DMS114 treated with DMSO at 0.1 percent for 48 hours (cell line): ENCODE measurements around the gene NABP1.
A peak's percentile ranks its signal among the peaks of the same experiment; 100 is the strongest.

Experiments used
- DNase-seq: peaks from one replicate; lab custom pipeline; 2025; ENCODE audit not compliant: unreplicated experiment; lab: John Stamatoyannopoulos, UW

The NABP1 gene

DNA sequence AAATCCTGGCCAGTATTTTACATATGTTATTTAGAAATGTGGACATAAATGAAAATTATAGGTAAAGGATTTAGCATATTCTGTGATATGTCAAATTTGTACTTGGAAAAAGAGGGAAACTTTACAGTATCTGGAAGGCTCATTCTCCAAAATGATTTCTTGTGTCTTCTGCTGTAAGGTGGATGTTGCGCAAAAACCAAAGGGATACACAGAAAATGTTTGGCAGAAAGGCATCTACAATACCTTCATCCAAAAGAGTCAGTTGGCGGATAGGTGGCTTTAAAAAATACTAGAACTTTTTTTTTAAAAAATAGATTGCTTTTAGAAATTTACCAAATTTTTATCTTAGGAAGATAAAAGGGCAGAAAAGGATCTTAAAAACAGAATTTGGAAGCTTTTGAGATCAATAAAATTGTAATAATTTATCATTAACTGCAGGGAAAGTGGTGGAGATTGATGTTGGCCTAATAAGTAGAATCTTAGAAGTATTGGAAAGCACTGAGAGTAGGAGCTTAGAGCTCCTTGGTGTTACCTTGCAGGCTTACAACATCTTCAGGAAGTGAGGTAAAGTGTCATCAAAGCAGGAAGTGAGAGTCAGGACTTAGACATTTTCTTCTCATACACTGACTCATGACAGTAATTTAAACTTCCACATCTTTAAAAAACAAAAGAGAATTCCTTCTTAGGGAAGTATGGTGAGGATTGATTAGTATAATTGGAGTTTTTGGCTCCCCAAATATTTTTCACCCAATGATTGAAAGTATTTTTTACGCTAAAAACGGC, 2.1 kb downstream of the NABP1 start:
- no peak for DNase-seq

DNA sequence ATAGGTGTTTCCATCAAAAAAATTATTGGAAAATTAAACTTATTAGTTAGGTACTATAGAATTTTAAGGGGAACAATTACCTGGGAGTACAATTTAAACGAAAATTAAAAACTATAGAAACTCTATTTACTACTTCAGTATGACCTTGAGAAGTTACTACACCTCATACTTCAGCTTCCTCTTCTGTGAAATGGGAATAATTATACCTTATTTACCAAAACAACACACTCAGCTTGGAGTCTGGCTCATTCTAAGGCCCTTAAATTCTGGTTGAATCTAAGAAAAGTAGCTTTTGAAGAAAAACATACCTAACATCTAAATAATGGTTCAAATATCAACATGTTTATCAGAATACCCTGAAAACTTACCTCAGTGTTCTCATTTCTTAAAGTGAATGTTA, 2.7 kb downstream of the NABP1 start:
- DNase-seq: no peak

DNA sequence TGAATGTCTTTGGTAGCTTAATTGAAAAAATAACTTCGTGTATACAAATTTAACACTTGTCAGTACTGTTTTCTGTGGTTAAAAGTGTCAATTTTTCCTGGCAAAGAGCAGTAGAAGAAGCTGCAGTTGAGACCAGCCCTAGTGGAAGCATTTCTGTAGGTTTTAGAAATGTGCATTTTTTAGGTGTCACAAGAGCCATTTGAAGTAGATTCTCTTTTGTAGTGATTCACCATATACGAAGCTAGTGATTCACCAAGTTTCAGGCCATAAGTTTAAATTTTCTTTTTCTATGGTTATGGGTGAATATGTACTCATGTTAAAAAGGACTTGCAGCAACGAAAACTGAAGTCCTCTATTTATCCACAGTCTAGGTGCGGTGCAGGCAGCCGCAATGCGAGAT, 4.2 kb downstream of the NABP1 start:
- DNase-seq: no peak

DNA sequence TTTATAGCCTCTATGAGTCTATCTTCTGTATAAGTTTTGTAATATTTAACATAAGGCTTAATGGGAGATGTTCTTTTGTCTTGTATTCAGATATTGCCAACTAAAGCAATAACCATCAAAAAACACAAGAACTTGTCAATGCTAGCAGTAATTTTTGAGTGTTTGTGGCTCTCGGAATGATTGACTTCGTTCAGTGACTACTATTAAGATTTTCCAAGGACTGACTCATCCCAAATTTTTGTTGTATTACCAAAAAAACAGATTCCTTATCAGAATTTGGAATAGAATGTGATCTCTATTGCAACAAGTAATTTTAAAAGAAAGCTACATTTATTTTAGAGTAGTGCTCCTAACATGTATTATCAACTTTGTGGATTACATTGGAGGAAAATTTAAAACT, 8.1 kb downstream of the NABP1 start:
- no peak for DNase-seq

DNA sequence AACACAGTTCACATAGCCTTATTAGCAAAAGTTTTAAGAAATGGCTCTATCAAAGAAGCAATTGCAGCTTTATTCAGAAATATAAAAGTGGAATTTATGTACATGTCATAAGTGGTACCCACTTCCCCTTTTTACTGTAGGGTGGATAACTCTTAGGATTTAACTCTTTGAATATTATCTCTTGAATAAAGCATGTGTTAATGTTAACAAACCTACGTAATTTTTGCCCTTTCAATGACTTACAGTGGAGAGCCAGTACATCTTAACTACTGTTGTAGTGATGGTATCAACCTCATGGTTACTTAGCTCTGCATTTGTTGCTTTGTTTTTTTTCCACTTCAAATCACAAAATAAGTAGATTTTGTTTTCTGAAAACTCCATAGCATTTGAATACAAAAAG, 8.8 kb downstream of the NABP1 start:
- no peak for DNase-seq

DNA sequence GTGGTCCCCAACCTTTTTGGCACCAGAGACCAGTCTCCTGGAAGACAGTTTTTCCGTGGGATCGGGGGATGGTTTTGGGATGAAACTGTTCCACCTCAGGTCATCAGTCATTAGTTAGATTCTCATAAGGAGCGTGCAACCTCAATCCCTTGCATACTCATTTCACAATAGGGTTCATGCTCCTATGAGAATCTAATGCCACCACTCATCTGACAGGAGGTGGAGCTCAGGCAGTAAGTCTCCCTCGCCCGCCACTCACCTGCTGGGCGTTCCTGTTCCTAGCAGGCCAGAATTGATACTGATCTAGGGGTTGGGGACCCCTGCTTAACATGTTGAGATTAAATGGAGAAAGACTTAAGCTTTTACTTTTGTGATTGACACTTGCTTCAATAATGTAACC, 9.9 kb downstream of the NABP1 start:
- DNase-seq: no peak

DNA sequence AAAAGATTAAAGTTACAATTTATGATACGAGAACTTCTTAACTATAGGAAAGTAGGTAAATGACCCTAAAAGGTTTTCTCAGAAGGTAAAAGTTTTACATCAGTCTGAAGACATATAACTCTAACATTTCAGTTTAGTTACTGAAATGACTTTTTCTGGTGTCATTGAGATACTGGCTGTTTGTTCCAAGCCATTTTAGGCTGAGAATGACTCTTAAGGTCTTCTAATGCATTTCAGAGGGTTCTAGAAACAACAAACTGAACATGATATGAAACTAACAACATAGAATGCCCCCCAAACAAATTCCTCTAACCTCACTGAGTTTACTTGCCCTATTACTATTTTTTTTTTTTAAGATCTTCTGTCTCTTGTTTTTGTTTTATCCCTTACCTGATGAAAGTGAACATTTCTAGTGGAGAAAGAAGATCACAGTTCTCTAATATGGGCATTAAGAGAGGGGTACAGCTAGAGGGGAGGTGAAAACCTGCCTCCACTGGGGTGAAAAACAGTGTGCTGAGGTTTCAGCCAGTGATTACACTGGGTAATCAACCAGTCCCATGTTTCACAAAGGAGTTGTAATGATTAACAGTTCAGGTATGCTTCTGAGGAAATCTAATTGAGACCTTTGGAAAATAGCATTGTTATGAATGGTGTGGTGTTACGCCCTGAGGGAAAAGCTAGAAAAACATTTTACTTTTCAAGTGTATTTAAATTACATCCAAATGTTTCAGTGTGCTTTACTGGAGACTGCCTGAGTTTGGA, 11.2 kb downstream of the NABP1 start:
- DNase-seq: no peak

DNA sequence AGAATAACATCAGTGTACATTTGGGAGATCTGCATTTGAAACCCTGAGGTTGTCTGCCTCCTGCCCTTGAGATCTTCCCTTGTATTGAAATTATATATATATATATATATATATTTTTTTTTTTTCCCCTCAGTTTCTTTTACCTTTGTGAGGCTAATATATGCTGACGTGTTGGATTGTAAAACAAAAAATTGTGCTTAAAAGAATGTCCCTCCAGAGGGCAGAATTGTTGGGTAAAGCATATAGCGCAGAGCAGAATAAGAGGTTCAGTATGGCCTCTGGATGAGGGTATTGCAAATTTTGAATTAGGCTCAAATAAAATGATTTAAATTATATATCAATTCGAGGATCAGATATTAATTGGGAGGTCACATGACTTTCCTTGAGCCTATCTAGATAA, 12.4 kb downstream of the NABP1 start:
- no peak for DNase-seq

DNA sequence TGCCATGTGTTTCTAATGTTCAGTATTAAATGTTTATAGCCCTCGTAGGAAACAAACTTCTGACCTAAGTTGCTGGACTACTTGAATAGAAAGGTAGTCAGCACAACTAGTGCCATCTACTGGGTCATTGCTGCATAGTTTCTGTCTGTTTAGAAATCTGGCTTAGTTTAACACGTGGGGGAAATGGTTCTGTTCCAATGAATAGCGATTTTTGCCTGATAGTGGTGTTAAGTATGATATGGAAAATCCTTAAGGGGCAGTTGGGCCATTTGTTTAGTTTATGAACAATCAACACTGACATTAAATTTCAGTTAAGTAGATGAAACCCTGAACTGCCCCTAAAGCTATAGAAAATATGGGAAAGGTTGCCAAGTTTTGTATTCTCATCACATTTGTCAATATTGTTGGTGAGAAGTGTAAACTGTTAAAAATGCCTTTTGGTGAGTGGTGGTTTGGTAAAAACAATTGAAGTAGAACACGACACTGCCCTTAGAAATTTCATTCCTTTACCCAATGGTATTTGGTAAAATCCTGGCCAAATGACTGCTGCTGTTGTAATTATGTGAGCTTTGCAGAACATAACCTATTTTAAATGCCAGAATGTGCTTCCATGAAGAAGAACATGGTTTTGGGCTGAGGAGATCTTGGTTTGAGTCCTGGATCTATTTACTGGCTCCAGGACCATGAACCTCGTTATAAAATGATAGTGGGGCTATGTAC, 13.2 kb downstream of the NABP1 start:
- peak; percentile 41 for DNase-seq

DNA sequence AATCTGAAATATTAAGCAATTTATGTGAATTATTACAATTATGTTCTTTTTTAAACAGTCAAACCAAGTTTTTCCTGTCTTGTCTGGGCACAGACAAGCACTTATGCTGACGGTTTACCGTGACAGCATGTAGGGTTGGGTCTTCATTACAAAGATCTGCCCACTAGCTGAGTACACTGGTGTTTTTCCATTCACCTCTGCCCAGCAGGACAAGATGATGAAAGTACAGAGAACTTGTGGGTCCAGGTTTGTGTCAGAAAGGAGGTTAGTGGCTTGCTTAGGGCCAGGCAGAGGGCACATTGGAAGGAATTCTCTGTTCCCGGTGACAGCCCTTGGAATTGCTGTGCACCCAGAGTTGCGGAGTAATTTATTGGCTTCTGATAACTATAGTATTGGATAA, 14.0 kb downstream of the NABP1 start:
- DNase-seq: no peak

DNA sequence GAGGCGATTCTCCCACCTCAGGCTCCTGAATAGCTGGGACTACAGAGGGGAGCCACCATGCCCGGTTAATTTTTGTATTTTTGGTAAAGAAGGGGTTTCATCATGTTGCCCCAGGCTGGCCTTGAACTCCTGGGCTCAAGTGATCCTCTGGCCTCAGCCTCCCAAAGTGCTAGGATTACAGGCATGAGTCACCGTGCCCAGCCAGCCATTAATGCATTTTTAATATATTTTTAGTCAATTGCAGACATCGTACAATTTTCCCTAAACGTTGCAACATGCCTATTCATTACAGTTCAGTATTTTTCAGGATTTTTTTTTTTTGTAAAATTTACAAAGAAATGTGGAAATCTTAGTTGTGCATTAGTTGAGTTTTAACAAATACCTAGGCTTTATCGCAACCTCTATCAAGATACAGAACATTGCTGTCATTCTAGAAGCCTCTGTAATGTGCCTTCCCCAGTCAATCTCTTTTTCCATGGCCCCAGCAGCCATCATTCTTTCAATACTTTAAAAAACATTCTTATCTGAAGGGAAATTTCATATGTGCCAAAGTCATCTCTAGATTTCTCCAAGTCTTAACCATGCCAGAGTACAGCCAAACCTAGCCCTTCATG, 14.7 kb downstream of the NABP1 start:
- no peak for DNase-seq

DNA sequence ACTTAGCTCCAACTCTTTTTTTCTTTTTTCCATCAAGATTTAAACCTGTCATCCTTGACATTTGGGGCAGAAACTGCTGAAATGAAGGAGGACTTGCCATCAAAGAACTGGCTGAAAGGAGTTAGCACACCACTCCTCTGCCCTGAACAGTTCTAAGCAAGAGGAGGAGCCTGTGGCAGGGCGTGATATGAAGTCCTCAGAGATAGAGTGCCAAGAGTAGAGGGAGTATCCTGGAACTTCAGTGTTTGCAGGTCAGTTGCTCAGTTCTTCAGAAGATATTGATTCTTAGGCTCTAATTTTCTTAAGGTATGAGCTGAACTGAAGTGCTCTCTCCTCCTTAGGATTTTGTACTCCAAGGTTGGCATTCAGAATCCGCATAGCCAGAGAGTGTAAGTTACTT, 15.2 kb downstream of the NABP1 start:
- no peak for DNase-seq

DNA sequence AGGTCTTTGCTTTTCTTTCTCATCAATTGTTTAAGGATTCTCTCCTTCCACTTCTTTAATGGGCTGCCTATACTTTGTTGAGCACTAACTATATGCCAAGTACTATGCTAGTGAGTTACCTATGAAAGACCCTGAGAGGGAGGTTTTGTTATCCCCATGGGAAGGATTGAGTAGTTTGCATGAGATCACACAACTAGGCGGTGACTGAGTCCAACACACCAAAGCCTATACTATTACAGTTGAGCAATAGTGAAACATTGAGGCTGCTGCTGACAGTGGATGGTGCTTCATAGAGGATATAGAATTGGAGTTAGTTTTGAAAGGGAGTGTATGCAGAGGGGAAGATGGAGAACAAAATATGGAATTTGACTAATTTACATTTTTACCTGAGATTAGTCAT, 15.8 kb downstream of the NABP1 start:
- no peak for DNase-seq

DNA sequence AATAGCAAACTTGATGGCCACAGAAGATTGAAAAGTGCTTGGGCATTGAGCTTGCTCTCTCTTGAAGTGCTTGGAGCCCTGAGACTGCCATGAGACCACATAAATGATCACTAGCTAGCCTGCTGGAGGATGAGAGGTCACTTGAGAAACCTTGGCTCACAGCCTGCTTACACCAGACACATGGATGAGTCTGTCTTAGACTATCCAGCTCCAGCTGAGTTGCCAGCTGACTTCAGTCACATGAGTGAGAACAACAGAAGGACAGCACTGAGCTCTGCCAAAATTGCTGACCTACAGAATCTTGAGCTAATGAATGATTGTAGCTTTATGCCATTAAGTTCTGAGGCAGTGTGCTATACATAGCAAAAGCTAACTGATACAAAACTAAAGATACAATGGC, 18.1 kb downstream of the NABP1 start:
- DNase-seq: no peak

DNA sequence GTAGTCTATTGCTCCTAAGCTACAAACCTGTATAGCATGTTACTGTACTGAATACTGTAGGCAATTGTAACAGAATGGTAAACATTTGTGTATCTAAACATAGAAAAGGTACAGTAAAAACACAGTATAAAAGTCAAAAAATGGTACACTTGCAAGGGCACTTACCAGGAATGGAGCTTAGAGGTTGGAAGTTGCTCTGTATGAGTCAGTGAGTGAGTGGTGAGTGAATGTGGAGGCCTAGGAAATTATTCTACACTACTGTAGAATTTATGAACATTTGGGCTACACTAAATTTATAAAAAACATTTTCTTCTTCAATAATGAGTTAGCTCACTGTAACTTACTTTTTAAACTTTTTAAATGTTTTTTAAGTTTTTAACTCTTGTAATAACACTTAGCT, 19.0 kb downstream of the NABP1 start:
- DNase-seq: no peak

DNA sequence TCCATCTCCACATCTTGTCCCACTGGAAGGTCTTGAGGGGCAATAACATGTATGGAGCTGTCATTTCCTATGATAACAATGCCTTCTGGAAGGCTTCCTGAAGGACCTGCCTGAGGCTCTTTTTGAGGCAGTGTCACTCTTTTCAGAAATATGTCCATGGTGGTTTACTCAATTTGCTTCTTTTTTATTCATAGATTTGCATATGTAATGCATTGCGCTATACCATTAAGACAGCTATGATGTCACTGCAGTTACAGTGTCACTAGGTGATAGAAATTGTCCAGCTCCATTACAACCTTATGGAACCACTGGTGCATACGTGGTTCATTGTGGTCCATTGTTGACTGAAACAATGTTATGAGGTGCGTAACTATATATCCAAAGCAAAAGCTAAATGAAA, 19.9 kb downstream of the NABP1 start:
- no peak for DNase-seq

DNA sequence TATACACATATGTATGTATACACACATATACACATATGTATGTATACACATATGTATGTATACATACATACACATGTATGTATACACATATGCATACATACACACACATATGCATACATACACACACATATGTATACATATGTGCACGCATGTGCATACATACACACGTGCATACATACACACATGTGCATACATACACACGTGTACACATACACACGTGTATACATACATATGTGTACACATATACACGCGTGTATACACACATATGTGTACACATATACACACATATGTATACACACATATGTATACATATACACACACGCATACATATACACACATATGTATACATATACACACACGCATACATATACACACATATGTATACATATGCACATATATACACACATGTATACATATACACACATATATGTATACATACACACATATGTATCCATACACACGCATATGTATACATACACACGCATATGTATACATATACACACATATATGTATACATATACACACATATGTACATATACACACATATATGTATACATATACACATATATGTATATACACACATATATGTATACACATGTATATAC, 21.5 kb downstream of the NABP1 start:
- no peak for DNase-seq

DNA sequence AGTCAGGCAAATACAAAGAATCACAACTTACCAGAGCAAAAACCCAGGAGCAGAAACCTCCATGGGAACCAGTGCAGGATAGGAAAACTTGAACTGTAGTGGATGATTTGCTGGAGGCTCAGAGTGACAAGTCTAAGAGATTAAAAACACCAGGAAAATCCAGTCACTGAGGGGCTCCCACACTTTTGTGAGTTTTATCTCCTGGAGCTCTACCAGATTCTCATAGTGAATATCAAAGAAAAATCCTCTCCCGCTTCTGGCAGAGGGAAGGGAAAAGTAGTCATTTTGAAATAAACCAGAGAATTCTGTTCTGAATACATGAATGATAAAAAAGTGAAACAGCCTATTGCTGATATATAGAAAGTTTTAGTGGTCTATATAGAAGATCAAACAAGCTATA, 23.1 kb downstream of the NABP1 start:
- DNase-seq: no peak

DNA sequence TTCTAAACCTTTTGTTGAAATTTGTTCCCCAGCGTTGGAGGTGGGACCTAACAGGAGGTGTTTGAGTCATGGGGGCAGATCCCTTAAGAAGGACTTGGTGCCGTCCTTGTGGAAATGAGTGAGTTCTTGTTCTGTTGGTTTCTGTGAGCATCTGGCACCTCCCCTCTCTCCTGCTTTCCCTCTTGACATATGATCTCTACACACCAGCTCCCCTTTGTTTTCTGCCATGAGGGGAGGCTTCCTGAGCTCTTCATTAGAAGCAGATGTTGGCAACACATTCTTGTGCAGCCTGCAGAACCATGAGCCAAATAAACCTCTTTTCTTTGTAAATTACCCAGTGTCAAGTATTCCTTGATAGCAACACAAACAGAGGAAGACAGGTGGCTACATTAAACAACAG, 23.8 kb downstream of the NABP1 start:
- DNase-seq: no peak

DNA sequence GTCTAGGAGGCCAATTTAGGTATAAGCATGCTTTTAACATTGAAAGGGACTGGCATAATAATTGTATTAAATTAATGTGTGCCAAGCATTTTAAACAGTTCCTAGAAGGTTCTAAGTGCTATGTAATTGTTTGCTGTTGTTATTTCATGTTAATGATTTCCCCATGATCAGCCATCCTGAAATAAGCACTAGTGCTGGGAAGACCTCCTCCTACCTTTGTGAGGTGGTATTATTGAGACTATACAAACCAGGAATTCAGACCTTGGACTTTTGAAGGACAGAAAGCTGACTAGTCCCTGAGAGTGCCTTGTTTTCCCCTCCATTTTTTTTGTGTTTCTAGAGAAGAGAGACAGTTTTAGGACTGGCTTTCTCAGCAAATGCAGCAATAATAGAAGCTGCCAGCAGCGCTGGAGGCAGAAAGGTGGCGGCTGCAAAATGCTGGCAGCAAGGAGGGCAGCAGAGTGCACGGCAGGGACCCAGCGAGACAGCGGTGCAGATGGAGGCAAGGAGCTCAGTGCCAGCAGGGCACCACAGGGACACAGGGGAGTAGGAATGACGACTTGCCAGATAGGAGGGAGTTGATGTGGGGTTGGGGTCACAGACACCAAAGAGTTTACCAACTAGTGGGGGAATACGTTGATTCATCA, 25.3 kb downstream of the NABP1 start:
- no peak for DNase-seq

DNA sequence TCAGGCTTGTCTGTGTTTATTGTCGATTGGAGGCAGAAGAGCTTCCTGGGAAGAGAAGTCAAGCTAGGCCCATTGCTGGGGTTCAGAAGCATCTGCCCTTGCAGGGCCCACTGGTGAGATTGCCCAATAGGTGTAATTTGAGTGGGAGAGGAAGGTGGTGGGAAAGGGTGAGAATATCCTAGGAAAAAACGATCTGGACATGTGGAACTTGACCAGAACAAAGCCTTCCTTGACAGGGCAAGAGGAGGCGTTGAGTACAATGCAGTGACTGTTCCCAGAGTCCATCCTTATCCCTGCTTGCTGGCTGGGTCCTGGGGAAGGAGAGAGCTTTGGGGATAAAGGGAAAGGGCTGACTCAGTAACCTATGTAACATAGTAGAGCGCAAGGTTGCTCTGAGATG, 27.1 kb downstream of the NABP1 start:
- DNase-seq: no peak
